ENCODE data around the gene KCNMB1. TPM values are rescaled to one million over a fixed set of nuclear protein-coding genes. Genes with fewer than 3 reads are reported as not detected.

KCNMB1 gene
- total and polyA plus RNA-seq, 10 of the 15 experiments (the other 5 are each of a cell fraction or from before 2014, with no cell fraction given): 1.2 to 3.6 (median 2.6) TPM

DNA sequence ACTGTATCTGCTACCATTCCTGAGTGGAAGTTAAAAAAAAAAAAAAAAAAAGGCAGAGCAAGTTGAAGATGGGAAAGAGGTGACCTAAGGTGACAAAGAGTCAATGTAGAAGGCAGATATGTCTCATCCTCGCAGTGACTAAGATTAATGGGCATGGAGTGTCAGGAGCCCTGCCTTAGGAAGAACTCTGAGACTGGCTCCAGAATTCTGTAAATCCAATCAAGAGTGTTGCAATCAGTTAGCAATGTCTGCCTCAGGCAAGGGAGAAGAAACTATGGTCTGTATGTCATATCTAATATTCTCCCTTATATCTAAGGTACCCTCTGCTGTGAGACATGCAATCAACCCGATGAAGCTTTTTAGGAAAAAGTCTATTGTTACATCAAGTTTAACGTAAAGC is 24.7 kb upstream of the KCNMB1 start:
- intact Hi-C loops (cut with micrococcal nuclease; ENCODE audit: unreplicated experiment) (no loop called here), in situ Hi-C loops (cut with MboI) (no loop called here)
- no peak for TF ChIP-seq ATF2 (IDR thresholded peaks at IDR 0.05; ENCODE audit: low read length)
- no peak for TF ChIP-seq EGR1 (IDR thresholded peaks at IDR 0.05; ENCODE audit: borderline replicate concordance in 1 of 2, low read depth in 2 of 2, low read length in 2 of 2)
- TF ChIP-seq POLR2AphosphoS5 (IDR thresholded peaks at IDR 0.05; ENCODE audit: low read length): no peak
- TF ChIP-seq HCFC1 (IDR thresholded peaks at IDR 0.05; ENCODE audit: low read length): no peak
- TF ChIP-seq GABPA (IDR thresholded peaks at IDR 0.05; ENCODE audit: low read depth): no peak
- no peak for TF ChIP-seq FOXK2 (IDR thresholded peaks at IDR 0.05)
- TF ChIP-seq BCL11A (IDR thresholded peaks at IDR 0.05; ENCODE audit: low read depth, low read length): no peak
- no peak for TF ChIP-seq SPI1 (IDR thresholded peaks at IDR 0.05; ENCODE audit: borderline replicate concordance, insufficient read depth, low read depth, low read length)
- TF ChIP-seq WRNIP1 (IDR thresholded peaks at IDR 0.05; ENCODE audit: borderline replicate concordance, low read depth, low read length): no peak
- TF ChIP-seq, protein P1, sequence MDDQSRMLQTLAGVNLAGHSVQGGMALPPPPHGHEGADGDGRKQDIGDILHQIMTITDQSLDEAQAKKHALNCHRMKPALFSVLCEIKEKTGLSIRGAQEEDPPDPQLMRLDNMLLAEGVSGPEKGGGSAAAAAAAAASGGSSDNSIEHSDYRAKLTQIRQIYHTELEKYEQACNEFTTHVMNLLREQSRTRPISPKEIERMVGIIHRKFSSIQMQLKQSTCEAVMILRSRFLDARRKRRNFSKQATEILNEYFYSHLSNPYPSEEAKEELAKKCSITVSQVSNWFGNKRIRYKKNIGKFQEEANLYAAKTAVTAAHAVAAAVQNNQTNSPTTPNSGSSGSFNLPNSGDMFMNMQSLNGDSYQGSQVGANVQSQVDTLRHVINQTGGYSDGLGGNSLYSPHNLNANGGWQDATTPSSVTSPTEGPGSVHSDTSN (IDR thresholded peaks at IDR 0.05; ENCODE audit: insufficient replicate concordance, low read depth, low read length): no peak
- TF ChIP-seq ZZZ3 (IDR thresholded peaks at IDR 0.05; ENCODE audit: control insufficient read depth, insufficient read length, low read depth): no peak
- Histone ChIP-seq H3K4me1 (ENCODE audit: control insufficient read depth, insufficient read depth, low read length) (no peaks in the 10 kb centered on the region), H3K4me3 (no peak overlapping the region), H3K9ac (ENCODE audit: control insufficient read depth, insufficient read depth, low read length) (no peak overlapping the region), H3K9me3 (replicated peaks; ENCODE audit: control insufficient read depth, insufficient read depth, low read length) (no peaks in the 10 kb centered on the region), H3K27me3 (replicated peaks in 1 of 2; ENCODE audit: control insufficient read depth in 2 of 2, insufficient read depth in 2 of 2, low read length in 1 of 2) (no peaks in the 10 kb centered on the region), H4K20me1 (ENCODE audit: control insufficient read depth, insufficient read depth) (no peaks in the 10 kb centered on the region), H3K27ac (ENCODE audit: control insufficient read depth, insufficient read depth) (no peak overlapping the region), H3K36me3 (ENCODE audit: control insufficient read depth in 2 of 2, insufficient read depth in 2 of 2, low read length in 1 of 2) (no peaks in the 10 kb centered on the region), H3K4me2 (ENCODE audit: control insufficient read depth, insufficient read depth) (no peak overlapping the region), H3K79me2 (ENCODE audit: control insufficient read depth, insufficient read depth, low read length) (no peaks in the 10 kb centered on the region), H2AFZ (ENCODE audit: control insufficient read depth, low read depth, low read length) (no peak overlapping the region)
- CTCF ChIA-PET: interaction anchor here (1.0 to 1.5 kb wide), 6 partner anchors 10 to 190 kb away, joined by 3 to 7 read pairs (median 3); no protein-coding TSS in a partner anchor
- BruUV-seq (replicated peaks): no TSS peak
- RAD21 ChIA-PET (ENCODE audit: unreplicated experiment): no interaction called here
- SMC1A ChIA-PET (ENCODE audit: uncharacterized antibody, unreplicated experiment): no interaction called here
- WGBS (ENCODE audit: insufficient coverage, insufficient replicate concordance, low lambda C conversion rate, missing lambda C conversion rate): 24% methylated on average over 3 of the region's 3 CpGs
- no peak for ATAC-seq
- POLR2A ChIA-PET: no interaction called here
- no peak for DNase-seq (ENCODE audit: low read depth, low spot score)
- no peak for FAIRE-seq
